Stimulated activated CD8-positive, alpha-beta memory T cell treated with anti-CD3 and anti-CD28 coated beads, Interleukin-12 subunit alpha, Interleukin-12 subunit beta, amount 100 ng/mL, for 24 hours (primary cell): Measurements from ENCODE around the gene CACNG7.
"Not testable (repeated sequence)": the region's sequence is repeated elsewhere in the genome, so short reads cannot be mapped to it uniquely, and the experiment has no call there.

ENCODE experiments used
- DNase-seq: peaks from one replicate; pipeline ENCODE4 v3.0.0-alpha.2; 2020; ENCODE audit errors: extremely low read depth

CACNG7 gene

GRCh38 chr19:53905787-53906186 lies 3.3 kb upstream of the CACNG7 start:
- no peak for DNase-seq

GRCh38 chr19:53906211-53907192 lies 2.6 kb upstream of the CACNG7 start:
- DNase-seq = peak; percentile 19

- DNase-seq = no peak
Measured at GRCh38 chr19:53907193-53907581, 1.9 kb upstream of the CACNG7 start.

- DNase-seq = no peak
Measured at GRCh38 chr19:53907690-53908089, 1.4 kb upstream of the CACNG7 start.

GRCh38 chr19:53908106-53908934 lies 758 bp upstream of the CACNG7 start:
- DNase-seq = no peak

DNA sequence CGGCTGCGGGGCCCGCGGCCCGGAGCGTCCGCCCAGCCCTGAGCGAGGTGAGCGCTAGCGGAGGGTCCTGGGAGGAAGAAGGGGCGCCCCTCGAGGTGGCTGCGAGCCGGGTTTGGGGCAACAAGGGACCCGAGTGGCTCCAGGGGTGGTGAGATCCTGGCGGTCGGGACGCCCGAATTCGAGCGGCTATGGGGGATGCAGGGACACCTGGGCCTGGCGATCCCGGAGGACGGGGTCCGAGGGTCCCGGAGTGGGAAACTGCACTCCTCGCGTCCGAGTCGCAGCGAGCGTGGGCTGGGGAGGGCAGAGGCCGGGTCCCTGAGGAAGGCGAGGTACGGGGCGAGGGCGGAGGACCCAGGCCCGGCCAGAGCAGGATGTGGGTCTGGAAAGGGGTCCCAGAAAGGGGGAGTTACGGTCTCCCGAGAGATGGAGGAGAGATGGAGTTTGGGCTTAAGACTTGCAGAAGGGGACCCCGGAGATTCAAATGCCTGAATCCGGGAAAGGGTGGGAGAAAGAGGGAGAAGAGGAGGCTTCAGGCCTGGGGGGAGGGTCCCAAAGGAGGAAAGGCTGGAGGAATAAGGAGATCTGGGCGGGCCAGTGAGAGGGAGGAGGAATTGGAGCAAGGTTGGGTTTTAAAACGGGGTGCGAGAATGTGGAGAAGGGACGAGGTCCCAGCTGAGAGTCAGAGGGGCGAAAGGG lies 542 bp downstream of the CACNG7 start:
- DNase-seq = no peak

DNA sequence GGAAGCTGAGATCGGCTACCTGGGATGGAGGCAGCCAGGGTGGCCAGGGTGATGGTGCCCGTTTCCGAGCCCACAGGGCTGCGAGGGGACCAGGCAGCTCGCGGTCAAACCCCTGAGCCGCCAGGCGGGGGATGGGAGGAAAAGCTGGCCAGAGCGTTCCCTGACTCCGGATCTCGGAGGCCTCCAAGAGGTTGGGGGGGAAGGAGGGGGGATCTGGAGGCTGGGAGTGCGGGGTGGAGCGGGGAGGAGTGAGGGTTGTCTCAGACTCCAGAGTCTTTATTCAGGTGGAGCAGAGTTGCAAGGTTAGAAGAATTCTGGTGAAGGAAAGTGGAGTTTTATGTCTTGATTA lies 1.1 kb downstream of the CACNG7 start:
- DNase-seq = no peak

- no peak for DNase-seq
Measured at GRCh38 chr19:53912653-53913052, 3.6 kb downstream of the CACNG7 start.

GRCh38 chr19:53915000-53915399 lies 5.9 kb downstream of the CACNG7 start:
- no peak for DNase-seq

- no peak for DNase-seq
Measured at GRCh38 chr19:53916004-53916403, 6.9 kb downstream of the CACNG7 start.

GRCh38 chr19:53917356-53917755 lies 8.3 kb downstream of the CACNG7 start:
- no peak for DNase-seq

GRCh38 chr19:53927739-53928138 lies 18.7 kb downstream of the CACNG7 start:
- no peak for DNase-seq

DNA sequence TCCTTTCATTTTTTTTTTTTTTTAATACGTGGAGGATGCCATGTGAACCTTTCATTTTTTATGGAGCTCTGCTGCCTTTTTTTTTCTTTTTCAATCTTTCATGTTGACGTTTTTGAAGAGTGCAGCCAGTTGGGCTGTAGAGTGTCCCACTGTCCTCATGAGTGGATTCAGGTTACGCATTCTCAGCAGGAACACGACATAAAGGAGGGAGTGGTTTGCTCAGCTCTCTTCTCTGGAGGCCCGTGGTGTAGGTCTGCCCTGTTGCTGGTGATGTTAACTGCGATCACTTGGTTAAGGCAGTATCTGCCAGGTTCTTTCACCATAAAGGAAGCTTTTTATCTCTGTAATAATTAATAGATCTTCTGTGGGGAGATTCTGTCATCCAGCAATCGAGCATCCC lies 27.0 kb downstream of the CACNG7 start:
- DNase-seq = no peak

DNA sequence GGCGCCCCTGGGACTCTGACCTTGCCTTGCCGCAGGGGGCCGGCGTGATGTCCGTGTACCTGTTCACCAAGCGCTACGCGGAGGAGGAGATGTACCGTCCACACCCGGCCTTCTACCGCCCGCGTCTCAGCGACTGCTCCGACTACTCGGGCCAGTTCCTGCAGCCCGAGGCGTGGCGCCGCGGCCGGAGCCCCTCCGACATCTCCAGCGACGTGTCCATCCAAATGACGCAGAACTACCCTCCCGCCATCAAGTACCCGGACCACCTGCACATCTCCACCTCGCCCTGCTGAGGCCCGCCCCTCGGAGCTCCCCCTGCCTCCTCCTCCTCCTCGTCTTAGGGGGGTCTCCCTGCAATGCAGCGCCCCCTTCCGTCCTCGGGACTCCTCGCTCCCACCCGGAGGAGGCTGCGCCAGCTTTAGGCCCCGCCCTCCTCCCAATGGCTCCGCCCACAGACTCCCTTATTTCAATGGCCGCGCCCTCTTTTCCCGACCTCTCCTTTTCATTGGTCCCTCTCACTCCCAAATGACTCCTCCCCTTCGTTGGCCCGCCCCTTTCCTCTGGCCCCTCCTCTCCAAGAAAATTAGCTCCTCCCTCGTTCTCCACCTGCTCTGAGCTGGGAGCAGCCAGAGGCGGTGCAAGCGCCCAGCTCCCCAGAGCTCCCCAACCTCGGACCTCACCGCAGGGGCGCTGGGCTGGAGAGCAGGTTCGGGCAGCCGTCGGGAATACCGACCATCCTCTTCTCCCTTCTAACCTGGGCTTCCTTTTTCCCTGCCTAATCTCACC lies 33.1 kb downstream of the CACNG7 start:
- no peak for DNase-seq

DNA sequence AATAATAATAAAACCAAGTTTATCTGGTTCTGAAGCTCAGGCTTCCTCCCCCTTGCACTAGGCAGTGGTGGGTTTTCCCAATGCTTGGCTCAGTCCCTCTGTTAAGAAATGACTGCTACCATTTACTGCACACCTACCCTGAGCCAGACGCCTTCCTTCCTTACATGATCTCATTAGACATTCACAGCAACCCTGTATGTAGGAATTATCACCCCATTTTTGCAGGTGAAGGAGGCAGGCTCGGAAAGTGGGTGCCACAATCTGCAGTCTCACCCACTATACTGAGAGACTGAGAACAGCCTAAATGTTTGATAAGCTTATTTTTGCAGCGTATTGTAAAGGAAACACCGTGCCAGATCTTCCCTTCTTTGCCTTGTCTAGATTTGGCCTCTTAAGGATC lies 35.3 kb downstream of the CACNG7 start:
- no peak for DNase-seq

GRCh38 chr19:53944933-53945332 lies 35.9 kb downstream of the CACNG7 start:
- DNase-seq = no peak

GRCh38 chr19:53945441-53945840 lies 36.4 kb downstream of the CACNG7 start:
- no peak for DNase-seq

- no peak for DNase-seq
Measured at GRCh38 chr19:53945998-53946397, 36.9 kb downstream of the CACNG7 start.

DNA sequence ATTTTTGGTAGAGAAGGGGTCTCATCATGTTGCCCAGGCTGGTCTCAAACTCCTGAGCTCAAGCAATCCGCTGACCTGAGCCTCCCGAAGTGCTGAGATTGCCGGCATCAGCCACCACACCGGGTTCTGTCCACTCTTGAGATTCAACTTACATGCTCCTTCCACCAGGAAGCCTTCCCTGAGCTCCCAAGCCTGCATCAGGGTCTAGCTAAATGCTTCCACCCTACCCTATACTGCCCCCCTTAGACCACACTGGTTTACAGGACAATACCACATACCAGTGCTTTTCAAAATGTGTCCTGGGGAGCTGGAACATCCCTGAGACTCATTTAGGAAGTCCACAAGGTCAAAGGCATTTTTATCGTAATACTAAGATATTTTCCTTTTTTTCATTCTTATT lies 38.5 kb downstream of the CACNG7 start:
- no peak for DNase-seq

GRCh38 chr19:53948611-53949010 lies 39.5 kb downstream of the CACNG7 start:
- not testable (repeated sequence) for DNase-seq

- no peak for DNase-seq
Measured at GRCh38 chr19:53951436-53951835, 42.4 kb downstream of the CACNG7 start.
